PC-3 (cell line): Measurements from ENCODE around the gene OSTC. TPM values are rescaled to one million over a fixed set of nuclear protein-coding genes. Genes with fewer than 3 reads are reported as not detected.

Experiments used
- ATAC-seq: fragments of 200-7000 bp; cut with Tn5 transposase; 2 replicates; pipeline ENCODE4 v1.9.1; 2020; ENCODE audit warnings: mild to moderate bottlenecking, moderate library complexity
- BruUV-seq: library from RNA; stranded (reverse); fragments of 400-500 nt; replicated peaks from 2 replicates; lab custom pipeline; 2021; lab: Mats Ljungman, UMichigan
- CTCF ChIA-PET: fragments of 300-600 bp; sonication (Branson Sonifier 250); formaldehyde crosslinking; loops from one replicate; lab custom pipeline; 2022; ENCODE audit warnings: antibody characterized with exemption; lab: Charles Lee
- POLR2A ChIA-PET: fragments of 300-600 bp; sonication (Branson Sonifier 250); formaldehyde crosslinking; loops from one replicate; lab custom pipeline; 2022; ENCODE audit warnings: antibody characterized with exemption; ENCODE audit not compliant: unreplicated experiment; lab: Charles Lee
- DNase-seq: peaks from one replicate; pipeline ENCODE4 v3.0.0-alpha.2; 2015
- H2AFZ ChIP-seq: fragments of 300-600 bp; sonication (generic); 2 replicates; pipeline ENCODE4 v1.6.0; 2016; ENCODE audit warnings: antibody characterized with exemption, low read length
- H3F3A ChIP-seq: fragments of 300-600 bp; sonication (generic); one replicate; pipeline ENCODE4 v1.6.0; 2017; ENCODE audit warnings: antibody characterized with exemption, low read length, control low read depth, mild to moderate bottlenecking; ENCODE audit not compliant: unreplicated experiment
- H3K27ac ChIP-seq: fragments of 300-600 bp; sonication (generic); 2 replicates; pipeline ENCODE4 v1.5.1; 2016; ENCODE audit warnings: mild to moderate bottlenecking, low read length
- H3K27me3 ChIP-seq: fragments of 300-600 bp; sonication (generic); 2 replicates; pipeline ENCODE4 v1.6.1; 2016; ENCODE audit warnings: low read length, mixed read lengths
- H3K36me3 ChIP-seq: fragments of 300-600 bp; sonication (generic); 2 replicates; pipeline ENCODE4 v1.6.1; 2016; ENCODE audit warnings: low read depth, mixed run types, low read length, mixed read lengths
- H3K4me1 ChIP-seq: fragments of 300-600 bp; sonication (generic); 2 replicates; pipeline ENCODE4 v1.5.1; 2016; ENCODE audit warnings: low read length; ENCODE audit not compliant: insufficient read depth
- H3K4me2 ChIP-seq: fragments of 300-600 bp; sonication (generic); 2 replicates; pipeline ENCODE4 v1.6.0; 2016; ENCODE audit warnings: low read length
- H3K4me3 ChIP-seq: fragments of 300-600 bp; sonication (generic); 2 replicates; pipeline ENCODE4 v1.5.1; 2016; ENCODE audit warnings: mild to moderate bottlenecking, low read length, mixed read lengths
- H3K79me2 ChIP-seq: fragments of 300-600 bp; sonication (generic); 2 replicates; pipeline ENCODE4 v1.6.1; 2017; ENCODE audit warnings: low read length, mixed read lengths
- H3K9ac ChIP-seq: fragments of 300-600 bp; sonication (generic); 2 replicates; pipeline ENCODE4 v1.6.0; 2016; ENCODE audit warnings: mild to moderate bottlenecking, low read length
- H3K9me2 ChIP-seq: fragments of 300-600 bp; sonication (generic); replicated peaks from 2 replicates; pipeline ENCODE4 v1.6.1; 2016; ENCODE audit warnings: mixed run types, low read length, mixed read lengths
- H3K9me3 ChIP-seq: fragments of 300-600 bp; sonication (generic); 2 replicates; pipeline ENCODE4 v1.6.1; 2016; ENCODE audit warnings: low read length, mixed read lengths
- H4K20me1 ChIP-seq: fragments of 300-600 bp; sonication (generic); 2 replicates; pipeline ENCODE4 v1.6.1; 2016; ENCODE audit warnings: low read length, mixed read lengths
- CTCF ChIP-seq: fragments of 300-600 bp; sonication (generic); conservative IDR thresholded peaks from 2 replicates; pipeline ENCODE4 v1.5.1; 2017; ENCODE audit warnings: antibody characterized with exemption, low read depth, mild to moderate bottlenecking, low read length
- EZH2 ChIP-seq: fragments of 300-600 bp; sonication (generic); IDR thresholded peaks from one replicate; pipeline ENCODE4 v1.6.1; 2017; ENCODE audit warnings: antibody characterized with exemption, mild to moderate bottlenecking, low read length; ENCODE audit not compliant: unreplicated experiment
- EZH2phosphoT487 ChIP-seq: fragments of 300-600 bp; sonication (generic); IDR thresholded peaks from 2 replicates; pipeline ENCODE4 v1.6.1; 2018; ENCODE audit warnings: mild to moderate bottlenecking, antibody characterized with exemption, low read length, borderline replicate concordance
- intact Hi-C: fragments of 100-400 bp; cut with micrococcal nuclease; formaldehyde crosslinking; loops from 2 replicates; pipeline ENCODE4 v1.9.0; 2023
- total RNA-seq: library from RNA; depleted of rRNA; stranded (reverse); fragments of >200 nt; gene quantifications from 2 replicates; pipeline ENCODE4 v1.2.3, GENCODE V29; 2014; rRNA removed

The OSTC gene
- total RNA-seq, 1 experiment from 2014 or later = 49.1 TPM

- no TSS peak for BruUV-seq
- TF ChIP-seq EZH2phosphoT487 = no peak
- TF ChIP-seq EZH2 = no peak
- no peak for TF ChIP-seq CTCF
- H3K27me3 ChIP-seq = peaks cover 6% of the 10 kb centered on the region; the same call in 1 of the 2 replicates
- no peaks in the 10 kb centered on the region for H3F3A ChIP-seq
- ChIA-PET POLR2A (no interaction called here), CTCF (no interaction called here)
- no peaks in the 10 kb centered on the region for H3K79me2 ChIP-seq
- no peak overlapping the region for H3K9ac ChIP-seq
- intact Hi-C loops = no loop called here
- no peaks in the 10 kb centered on the region for H3K9me2 ChIP-seq
- H3K27ac ChIP-seq = no peak overlapping the region
- DNase-seq (no peak), ATAC-seq (no peak)
- no peak overlapping the region for H3K4me2 ChIP-seq
- no peak overlapping the region for H2AFZ ChIP-seq
- H3K36me3 ChIP-seq = no peaks in the 10 kb centered on the region
- H4K20me1 ChIP-seq = no peaks in the 10 kb centered on the region
- no peaks in the 10 kb centered on the region for H3K4me1 ChIP-seq
- H3K9me3 ChIP-seq = no peaks in the 10 kb centered on the region
- no peak overlapping the region for H3K4me3 ChIP-seq
Observed at GRCh38 chr4:108714880-108715279, 64.5 kb downstream of the OSTC start.

GRCh38 chr4:108716340-108716739 lies 65.9 kb downstream of the OSTC start:
- ATAC-seq (no peak), DNase-seq (no peak)
- CTCF ChIA-PET = no interaction called here
- H3K27ac ChIP-seq = no peak overlapping the region
- no peaks in the 10 kb centered on the region for H3F3A ChIP-seq
- H2AFZ ChIP-seq = no peak overlapping the region
- H3K9me3 ChIP-seq = no peaks in the 10 kb centered on the region
- TF ChIP-seq EZH2 (no peak), EZH2phosphoT487 (no peak), CTCF (no peak)
- H3K4me1 ChIP-seq = no peaks in the 10 kb centered on the region
- no peaks in the 10 kb centered on the region for H4K20me1 ChIP-seq
- no peak overlapping the region for H3K9ac ChIP-seq
- POLR2A ChIA-PET = no interaction called here
- H3K4me3 ChIP-seq = no peak overlapping the region
- BruUV-seq = no TSS peak
- H3K4me2 ChIP-seq = no peak overlapping the region
- H3K9me2 ChIP-seq = no peaks in the 10 kb centered on the region
- no peaks in the 10 kb centered on the region for H3K79me2 ChIP-seq
- intact Hi-C loops = no loop called here
- peaks cover 6% of the 10 kb centered on the region; the same call in 1 of the 2 replicates for H3K27me3 ChIP-seq
- no peaks in the 10 kb centered on the region for H3K36me3 ChIP-seq

- H3K9me3 ChIP-seq = no peaks in the 10 kb centered on the region
- TF ChIP-seq EZH2phosphoT487 (no peak), CTCF (no peak)
- POLR2A ChIA-PET = no interaction called here
- H3K9ac ChIP-seq = no peak overlapping the region
- no peak for DNase-seq
- no peaks in the 10 kb centered on the region for H3F3A ChIP-seq
- no peak overlapping the region for H2AFZ ChIP-seq
- no peaks in the 10 kb centered on the region for H3K9me2 ChIP-seq
- peaks cover 6% of the 10 kb centered on the region; the same call in 1 of the 2 replicates for H3K27me3 ChIP-seq
- BruUV-seq = no TSS peak
- H4K20me1 ChIP-seq = no peaks in the 10 kb centered on the region
- H3K27ac ChIP-seq = no peak overlapping the region
- CTCF ChIA-PET = no interaction called here
- ATAC-seq = no peak
- H3K4me1 ChIP-seq = no peaks in the 10 kb centered on the region
- H3K4me3 ChIP-seq = no peak overlapping the region
- no peaks in the 10 kb centered on the region for H3K79me2 ChIP-seq
- H3K36me3 ChIP-seq = no peaks in the 10 kb centered on the region
- H3K4me2 ChIP-seq = no peak overlapping the region
- intact Hi-C loops = no loop called here
Observed at GRCh38 chr4:108717386-108717785, 67.0 kb downstream of the OSTC start.

Other genes with a start within 250 kb of the OSTC start
- 478 and 695 TPM in 2 replicates for gene RPL34, start 30.0 kb upstream of the OSTC start, total RNA-seq
- not detected in 2 replicates for gene ETNPPL, start 112.5 kb downstream of the OSTC start, total RNA-seq